Medulla oblongata (tissue), 1 donor: Measurements from ENCODE around the gene CCDC183.
"Not testable (repeated sequence)": the region's sequence is repeated elsewhere in the genome, so short reads cannot be mapped to it uniquely, and the experiment has no call there.

Experiments
- DNase-seq: peaks from one replicate; pipeline ENCODE4 v3.0.0-alpha.2; 2015; ENCODE audit errors: extremely low spot score

Gene CCDC183

DNA sequence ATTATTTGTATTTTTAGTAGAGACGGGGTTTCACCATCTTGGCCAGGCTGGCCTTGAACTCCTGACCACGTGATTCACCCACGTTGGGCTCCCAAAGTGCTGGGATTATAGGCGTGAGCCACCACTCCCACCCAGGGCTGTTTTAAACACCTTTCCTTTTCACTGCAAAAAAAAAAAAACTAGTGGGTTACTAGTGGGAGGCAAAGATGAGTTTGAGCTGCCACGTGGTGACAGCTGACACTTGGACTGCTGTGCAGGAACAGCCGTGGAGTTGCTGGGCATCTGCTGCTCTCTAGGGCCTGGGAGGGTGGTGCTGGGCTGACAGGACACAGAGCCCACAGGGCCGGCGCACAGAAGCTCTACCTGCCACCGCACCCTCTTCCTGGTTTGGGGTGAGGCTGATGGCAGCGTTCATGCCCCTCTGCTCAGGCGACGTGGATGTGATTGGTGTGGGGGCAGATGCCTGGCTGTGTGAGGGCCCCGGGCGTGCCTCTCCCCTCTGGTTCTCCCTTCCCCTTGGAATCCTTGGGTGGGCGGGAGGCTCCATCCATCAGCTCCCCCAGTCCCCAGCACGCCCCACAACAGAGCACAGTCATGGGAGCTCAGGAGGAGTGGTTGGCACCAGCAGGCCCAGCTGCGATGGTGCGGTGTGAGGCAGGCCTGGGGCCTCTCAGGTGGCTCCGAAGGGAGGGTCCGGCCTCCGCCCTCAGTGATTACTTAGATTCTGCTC, 28.5 kb downstream of the CCDC183 start:
- no peak for DNase-seq

GRCh38 chr9:136825295-136826187, 29.4 kb downstream of the CCDC183 start:
- DNase-seq: no peak

DNA sequence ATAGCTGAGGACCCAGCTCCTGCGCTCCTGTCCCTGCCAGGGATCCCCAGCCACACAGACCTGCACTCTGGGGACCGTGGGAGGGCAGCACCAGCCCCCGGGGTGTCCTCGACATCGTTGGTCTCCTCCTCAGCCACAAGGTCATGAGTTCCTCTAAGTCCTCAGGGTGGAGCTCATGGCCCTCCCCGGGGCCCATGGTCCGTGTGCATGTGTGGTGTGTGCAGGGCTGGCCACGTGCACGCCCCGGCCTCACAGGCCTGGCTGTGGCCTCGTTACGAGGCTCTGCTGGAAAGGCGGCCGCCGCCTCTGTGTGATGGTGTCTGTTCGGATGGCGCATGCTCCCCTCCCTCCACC, 30.0 kb downstream of the CCDC183 start:
- no peak for DNase-seq

GRCh38 chr9:136826703-136827582, 30.8 kb downstream of the CCDC183 start:
- DNase-seq: no peak

DNA sequence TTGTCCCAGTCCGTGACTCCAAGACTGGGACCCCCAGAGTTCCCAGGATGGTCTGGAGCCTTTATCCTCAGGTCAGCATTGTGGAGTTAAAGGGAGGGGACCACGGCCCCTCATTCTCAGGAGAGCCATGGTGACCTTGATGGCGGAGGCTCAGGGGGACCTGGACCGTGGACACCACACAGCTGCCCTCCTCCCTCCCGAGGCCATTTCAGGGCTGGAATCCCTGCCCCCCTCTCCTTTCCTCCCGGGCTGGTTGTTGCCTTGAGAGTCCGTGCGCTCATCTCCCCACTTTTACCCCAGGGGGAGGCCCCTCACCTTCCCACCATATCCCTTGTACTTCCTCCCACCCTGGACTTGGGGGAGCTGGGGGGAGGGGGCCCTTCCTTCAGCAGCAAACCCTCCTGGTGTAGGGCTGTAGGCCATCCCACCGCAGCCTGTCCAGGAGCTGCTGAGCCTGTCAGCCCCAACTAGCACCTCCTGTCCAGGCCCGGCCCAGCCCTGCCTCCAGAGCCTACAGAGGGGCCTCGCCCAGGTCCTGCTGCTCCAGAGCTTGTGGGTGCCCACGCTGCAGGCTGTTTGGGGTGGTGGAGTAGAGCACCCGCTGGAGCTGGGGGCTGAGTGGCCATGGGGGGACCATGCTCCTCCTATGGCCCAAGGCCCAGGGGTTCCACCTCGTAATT, 31.8 kb downstream of the CCDC183 start:
- DNase-seq: no peak

- no peak for DNase-seq
These were observed 32.5 kb downstream of the CCDC183 start for GRCh38 chr9:136828474-136829140.

- DNase-seq: no peak
These were observed 33.3 kb downstream of the CCDC183 start for GRCh38 chr9:136829412-136829811.

- DNase-seq: no peak
These were observed 34.1 kb downstream of the CCDC183 start for GRCh38 chr9:136829981-136830885.

DNA sequence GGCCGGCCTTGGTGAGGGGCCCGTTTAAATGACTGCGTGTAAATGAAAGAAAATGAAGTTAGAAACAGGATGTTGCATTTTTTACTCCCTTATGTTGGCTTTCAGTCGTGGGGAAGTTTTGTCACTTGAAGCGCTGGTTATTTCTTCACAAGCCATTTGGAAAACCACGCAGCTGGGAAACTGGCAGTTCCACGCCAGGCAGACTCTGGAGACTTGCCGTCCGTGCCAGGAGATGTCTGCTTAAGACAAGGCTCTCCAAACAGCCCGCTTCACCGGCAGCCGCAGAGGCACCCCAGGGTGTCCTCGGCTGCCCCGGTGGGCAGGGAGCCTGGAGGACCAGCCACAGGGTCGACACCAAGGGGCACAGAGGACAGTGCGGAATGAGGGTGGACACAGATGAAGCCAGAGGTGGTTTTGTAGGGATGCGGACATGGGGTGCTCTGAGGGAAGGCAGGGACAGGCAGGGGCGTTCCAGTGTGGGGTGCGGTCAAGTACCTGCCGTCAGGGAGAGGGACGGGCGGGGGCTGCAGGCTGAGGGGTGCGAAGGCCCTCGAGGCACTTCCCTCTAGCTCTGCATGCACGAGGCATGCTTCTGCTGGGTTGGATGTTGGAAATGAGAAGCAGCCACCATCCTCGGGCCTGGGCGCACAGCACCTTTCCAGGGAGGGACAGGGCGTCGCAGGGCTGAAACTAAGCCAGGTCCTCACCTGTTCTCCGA, 35.0 kb downstream of the CCDC183 start:
- DNase-seq: no peak

- DNase-seq: no peak
These were observed 35.6 kb downstream of the CCDC183 start for GRCh38 chr9:136831720-136832104.

- no peak for DNase-seq
These were observed 36.4 kb downstream of the CCDC183 start for GRCh38 chr9:136832581-136832980.

- not testable (repeated sequence) for DNase-seq
These were observed 37.4 kb downstream of the CCDC183 start for GRCh38 chr9:136833381-136834048.

DNA sequence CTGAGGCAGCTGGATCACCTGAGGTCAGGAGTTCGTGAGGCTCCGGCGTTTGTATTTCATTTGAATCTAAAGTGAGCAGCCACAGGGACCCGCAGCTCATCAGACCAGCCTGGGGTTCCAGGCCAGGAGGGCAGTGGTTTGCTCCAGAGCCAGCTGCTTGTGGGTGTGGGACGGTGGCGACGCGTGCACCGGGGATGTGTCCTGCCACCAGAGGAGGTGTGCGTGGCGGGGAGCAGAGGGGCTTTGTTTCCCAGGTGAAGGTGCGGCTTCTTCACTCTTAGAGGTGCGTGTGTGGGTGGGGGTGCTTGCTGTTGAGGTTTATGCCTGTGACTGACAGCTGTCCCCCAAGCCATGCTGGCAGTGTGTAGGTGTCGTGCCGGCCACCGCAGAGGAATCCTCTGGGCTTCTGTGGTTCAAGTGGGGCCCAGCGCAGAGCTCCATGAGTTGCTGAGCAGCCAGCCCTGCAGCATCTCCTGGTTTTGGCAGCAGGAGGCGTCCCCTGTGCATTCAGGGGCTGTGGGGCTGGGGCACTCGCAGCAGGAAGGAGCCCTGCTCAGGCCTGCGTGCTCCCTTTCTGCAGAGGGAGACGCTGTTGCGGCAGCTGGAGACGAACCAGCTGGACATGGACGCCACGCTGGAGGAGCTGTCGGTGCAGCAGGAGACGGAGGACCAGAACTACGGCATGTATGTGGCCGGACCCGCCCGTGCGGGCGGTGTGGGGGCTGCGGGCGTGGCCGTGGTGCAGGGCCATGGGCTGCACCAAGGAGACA, 39.2 kb downstream of the CCDC183 start:
- no peak for DNase-seq

DNA sequence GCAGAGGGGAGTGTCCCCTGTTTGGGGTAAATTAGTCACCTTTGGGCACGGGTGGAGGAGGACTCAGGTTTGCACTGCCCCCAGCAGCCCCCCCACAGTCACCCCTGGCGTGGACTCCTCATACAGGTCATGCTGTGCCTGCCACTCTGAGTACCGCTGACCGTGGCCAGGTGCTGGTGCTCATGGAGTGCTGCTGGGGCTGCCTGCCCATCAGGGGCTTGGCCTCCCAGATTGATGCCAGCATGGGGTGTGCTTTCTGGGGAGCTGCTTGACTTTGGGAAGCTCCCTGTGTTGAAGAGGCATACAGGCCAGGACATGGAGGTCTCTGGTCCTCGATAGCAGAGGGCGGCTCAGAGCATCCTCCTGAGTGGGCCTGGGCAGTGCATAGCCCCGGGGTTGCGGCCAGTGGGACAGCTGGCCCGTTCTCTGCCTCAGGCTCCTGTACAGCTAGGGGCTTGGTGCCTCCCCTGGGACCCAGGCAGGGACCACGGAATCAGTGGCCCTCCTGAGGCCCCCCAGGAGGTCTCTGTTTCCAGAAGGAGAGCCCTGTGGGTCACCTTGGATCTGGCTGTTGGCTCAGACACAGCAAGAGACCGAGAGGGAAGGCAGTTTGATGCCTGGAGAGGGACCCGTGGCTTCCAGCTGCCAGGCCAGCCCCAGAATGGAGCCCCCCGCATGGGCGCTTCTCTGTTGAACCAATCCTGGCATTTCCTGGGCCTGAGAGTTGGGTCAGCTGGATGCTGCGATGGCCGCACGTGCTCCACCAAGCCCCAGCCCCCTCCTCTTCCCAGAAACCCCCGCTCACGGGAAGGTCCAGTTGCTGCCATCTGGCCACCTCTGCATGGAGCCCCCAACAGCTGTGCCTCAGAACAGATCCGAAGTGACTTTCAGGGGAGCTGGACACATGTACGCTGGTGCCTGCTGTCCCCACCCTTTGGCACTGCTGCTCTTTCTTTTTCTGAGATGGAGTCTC, 40.1 kb downstream of the CCDC183 start:
- no peak for DNase-seq

- no peak for DNase-seq
These were observed 41.2 kb downstream of the CCDC183 start for GRCh38 chr9:136837146-136837855.

DNA sequence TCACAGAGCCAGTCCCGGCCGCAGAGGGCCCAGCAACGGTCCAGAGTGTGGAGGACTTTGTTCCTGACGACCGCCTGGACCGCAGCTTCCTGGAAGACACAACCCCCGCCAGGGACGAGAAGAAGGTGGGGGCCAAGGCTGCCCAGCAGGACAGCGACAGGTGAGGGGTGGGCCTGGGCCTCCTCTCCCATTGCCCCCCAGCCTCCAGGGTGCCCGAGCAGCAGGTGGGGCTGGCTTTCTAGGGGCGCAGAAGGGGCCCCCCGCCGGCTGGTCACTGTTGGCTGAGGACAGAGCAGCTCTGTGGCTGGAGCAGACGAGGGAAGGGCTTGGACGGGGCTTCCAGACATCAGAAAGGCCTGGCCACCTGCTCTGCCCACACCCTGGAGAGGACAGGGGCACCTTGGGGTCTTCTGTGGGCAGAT, 41.7 kb downstream of the CCDC183 start:
- DNase-seq: not testable (repeated sequence)
